GM21576 (cell line): ENCODE measurements around the gene ANHX.

Experiments
- ATAC-seq: cut with Tn5 transposase; IDR thresholded peaks from one replicate; pipeline ENCODE4 v1.9.1; 2021; ENCODE audit warnings: mild to moderate bottlenecking, moderate library complexity; ENCODE audit not compliant: unreplicated experiment

The ANHX gene

GRCh38 chr12:133203344-133204263 is 32.1 kb downstream of the ANHX start:
- no peak for ATAC-seq

- ATAC-seq: no peak
Observed at GRCh38 chr12:133202493-133203343, 33.0 kb downstream of the ANHX start.

- ATAC-seq: no peak
Observed at GRCh38 chr12:133201888-133202287, 33.8 kb downstream of the ANHX start.

GRCh38 chr12:133192847-133193246 is 42.8 kb downstream of the ANHX start:
- ATAC-seq: no peak

- no peak for ATAC-seq
Observed at GRCh38 chr12:133190176-133190575, 45.5 kb downstream of the ANHX start.

- ATAC-seq: peak; percentile 88
Observed at GRCh38 chr12:133181238-133181959, 54.3 kb downstream of the ANHX start, which contains the start of gene ZNF268. Gene ZNF268, plus strand, starts transcription at chr12:133181495. Its CDS starts 503 bp downstream, at chr12:133181998.

GRCh38 chr12:133180669-133181068 is 55.0 kb downstream of the ANHX start:
- no peak for ATAC-seq

GRCh38 chr12:133174901-133175300 is 60.8 kb downstream of the ANHX start:
- no peak for ATAC-seq

GRCh38 chr12:133172491-133172890 is 63.2 kb downstream of the ANHX start:
- ATAC-seq: no peak
